A172 (cell line): ENCODE measurements around the gene ZBTB7C. TPM values are rescaled to one million over a fixed set of nuclear protein-coding genes. Genes with fewer than 3 reads are reported as not detected.

Source experiments
- DNase-seq: peaks from one replicate; pipeline ENCODE4 v3.0.0-alpha.2; 2015; ENCODE audit warnings: low spot score
- total RNA-seq: library from RNA; depleted of rRNA; stranded (reverse); fragments of >200 nt; shearing (Covaris generic); gene quantifications from 2 replicates; pipeline ENCODE4 v1.2.3, GENCODE V29; 2014

The ZBTB7C gene
- total RNA-seq, 1 experiment from 2014 or later, result 1.4 TPM

DNA sequence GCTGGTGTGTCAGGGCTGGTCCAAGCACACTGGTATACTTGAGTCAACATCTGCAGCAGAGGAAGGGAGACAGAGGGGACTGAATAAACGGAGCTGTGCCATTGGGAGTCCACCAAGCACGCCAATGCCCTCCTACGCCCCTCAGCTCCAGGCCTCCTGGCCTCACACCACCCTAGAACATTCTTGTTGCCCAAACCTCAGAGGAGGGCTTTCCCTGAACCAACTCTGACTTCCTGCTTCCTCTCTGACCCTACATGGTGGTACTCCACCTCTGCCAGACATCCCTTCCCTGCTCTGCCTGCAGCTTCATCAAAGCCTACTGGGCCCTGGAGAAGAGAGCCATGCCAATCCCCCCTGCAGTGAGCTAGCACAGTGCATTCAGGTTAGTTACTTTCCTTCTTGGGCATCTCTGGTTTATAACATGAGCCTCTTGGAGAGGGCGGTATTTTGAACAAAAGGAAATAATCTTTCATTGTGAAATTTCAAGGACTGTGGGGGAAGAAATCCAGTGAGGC, 54.4 kb downstream of the ZBTB7C start:
- DNase-seq, result no peak

DNA sequence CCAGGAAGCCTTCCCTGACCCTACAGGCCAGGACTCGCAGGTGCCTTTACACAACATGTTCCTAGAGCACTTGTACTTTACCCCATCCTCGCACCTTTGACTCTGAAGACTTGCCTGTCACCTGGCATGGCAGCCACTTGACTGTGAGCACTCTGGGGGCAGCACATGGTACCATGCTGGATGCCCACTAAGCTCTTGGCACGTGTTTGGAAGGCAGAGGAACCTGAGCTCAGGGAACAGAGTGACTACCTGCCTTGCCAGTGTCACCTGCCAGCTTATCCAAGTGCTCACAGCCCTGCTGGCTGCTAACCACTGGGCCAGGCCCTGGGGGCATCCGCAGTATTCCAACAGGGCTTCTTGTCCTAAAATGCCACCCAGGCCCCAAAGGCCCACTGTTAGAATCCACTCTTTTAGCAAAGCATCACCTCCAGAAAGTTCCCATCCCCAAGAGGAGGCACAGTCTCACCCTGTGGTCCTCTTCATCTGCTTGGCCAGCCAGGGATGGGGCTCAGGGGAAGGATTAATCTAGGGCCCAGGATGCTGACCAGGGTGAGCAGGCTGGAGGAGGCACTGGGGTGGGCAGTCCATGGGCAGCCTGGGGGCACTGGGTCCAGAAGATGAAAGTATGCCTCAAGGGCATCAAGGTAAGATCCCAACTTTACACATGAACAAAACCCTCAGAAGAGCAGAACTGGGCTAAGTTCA, 57.0 kb downstream of the ZBTB7C start:
- no peak for DNase-seq

DNA sequence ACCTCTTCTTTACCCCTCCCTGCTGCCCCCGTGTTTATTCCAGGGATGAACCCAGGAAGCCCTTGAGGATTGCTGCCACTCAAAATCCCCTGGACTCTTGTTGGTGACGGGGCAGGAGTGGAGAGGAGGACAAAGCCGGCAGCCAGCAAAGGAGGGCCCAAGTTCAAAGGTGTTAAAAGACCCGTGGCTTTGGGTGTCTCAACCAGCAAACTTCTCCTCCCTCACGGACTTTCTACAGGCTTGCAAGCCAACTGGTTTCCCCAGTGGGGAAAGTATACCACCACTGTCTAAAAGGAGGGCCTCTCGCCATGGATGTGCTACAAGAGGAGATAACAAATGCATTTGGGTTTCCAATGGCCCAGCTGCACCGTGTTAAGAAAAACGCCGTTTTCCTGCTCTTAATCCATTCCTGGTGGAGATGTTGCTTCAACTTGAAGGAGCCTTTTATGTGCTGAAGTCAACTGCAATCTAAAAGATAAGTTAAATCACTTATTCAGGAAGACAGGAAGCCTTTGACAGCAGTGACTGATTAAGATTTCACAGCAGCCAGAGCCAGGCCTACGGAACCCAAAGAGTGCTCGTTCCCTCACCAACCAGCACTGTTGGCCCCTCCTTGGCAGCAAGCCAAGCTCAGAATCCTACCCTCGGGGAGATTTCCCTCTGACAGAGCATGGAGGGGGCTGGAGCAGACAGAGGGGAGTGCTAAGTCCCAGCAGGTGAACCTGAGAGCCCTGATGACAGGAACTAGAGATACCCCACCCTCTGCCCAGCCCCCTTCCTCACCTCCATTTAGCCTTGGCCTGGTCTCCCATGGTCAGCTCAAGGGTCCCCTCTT, 57.8 kb downstream of the ZBTB7C start:
- no peak for DNase-seq

DNA sequence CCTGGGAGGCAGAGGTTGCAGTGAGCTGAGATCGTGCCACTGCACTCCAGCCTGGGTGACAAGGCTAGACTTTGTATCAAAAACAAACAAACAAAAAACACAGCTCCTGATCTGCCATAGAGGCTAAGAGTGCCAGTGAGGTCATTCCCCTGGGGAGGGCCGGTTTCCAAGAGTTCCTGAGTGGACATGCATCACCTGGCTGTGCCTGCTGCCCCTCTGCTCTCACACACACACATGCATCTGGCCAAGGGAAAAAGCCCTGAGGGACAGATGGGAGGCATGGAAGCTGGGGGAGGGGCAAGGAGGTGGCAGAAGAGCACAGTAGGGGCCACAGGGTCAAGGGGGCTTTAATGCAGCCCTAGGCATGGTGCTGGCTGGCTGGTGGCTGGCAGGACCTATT, 60.4 kb downstream of the ZBTB7C start:
- no peak for DNase-seq

DNA sequence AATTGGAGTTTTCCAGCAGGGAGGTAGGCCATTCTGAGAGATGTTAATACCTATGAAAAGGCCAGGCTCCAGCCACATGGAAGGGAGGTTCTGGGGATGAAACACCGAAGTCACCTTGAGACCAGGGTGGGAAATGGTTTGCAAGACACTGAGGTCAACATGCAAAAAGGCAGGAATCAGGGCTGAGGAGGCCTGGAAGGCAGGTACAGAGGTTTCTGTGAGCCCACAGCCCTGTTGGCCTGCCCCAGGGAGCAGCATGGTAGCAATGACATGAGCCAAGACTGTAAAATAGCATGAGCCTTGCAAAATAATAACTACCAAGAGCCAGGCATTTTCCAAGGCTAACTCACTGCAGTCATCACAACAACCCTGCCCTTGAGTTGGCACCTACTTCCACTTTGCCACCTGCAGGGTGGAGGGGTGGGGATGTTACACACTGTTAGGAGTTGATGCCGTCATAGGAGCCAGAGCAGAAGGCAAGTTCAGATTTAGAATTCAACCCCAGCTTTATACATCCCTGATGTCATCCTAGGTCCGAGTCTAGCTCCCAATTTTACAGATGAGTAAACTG, 61.3 kb downstream of the ZBTB7C start:
- DNase-seq, result no peak

DNA sequence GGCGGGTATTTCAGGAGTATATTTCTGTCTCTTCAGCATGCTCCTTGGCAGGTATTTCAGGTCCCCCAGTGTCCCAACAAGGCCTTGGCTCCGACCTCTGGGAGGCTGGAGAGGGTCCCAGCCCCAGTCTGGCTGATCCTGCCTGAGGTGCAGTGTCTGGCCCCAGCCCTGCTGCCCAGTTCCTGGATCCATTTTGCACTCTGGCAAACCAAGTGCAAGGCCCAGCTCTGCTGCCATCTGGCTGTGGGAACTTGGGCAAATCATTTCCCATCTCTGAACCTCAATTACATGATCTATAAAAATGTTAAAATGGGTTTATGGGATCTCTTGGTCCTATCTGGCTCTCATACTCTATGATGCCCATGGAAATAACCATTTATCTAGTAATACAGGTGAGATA, 63.6 kb downstream of the ZBTB7C start:
- DNase-seq, result no peak

DNA sequence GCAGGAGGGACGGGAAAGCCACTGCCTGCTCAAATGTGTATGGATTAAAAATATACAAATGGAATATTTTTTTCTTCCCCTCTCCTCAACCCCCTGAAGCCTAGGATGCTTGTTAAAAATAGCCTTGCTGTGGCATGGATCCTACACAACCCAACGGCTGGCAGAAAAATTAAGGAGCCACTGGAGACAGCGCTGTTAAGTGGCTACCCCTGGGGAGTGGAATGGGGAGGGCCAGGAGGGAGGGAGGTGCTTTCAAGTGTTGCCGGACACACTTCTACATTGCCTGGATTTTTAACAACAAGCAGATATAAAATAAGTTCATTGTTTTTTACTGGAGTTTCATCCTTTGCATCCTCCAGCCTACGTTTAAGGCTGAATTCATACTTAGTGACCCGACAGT, 66.6 kb downstream of the ZBTB7C start:
- no peak for DNase-seq

DNA sequence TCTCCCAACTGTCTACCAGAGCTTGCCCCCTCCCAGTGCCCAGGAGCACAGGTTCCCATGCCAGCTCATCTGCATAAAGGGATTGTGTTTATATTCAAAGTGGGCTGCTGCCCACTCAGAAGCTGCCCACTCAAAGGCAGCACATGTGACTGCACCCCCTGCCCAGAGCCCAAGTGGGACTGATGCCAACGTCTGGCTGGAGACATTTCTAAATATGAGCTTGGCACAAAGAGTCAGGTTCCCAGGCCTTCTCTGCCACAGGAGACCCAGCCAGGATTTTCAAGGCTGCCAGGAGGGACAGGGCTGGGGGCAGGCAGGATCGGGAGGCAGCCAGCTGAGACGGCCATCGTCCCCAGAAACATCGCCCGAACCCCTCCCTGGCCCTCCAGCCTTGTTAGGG, 67.1 kb downstream of the ZBTB7C start:
- no peak for DNase-seq

DNA sequence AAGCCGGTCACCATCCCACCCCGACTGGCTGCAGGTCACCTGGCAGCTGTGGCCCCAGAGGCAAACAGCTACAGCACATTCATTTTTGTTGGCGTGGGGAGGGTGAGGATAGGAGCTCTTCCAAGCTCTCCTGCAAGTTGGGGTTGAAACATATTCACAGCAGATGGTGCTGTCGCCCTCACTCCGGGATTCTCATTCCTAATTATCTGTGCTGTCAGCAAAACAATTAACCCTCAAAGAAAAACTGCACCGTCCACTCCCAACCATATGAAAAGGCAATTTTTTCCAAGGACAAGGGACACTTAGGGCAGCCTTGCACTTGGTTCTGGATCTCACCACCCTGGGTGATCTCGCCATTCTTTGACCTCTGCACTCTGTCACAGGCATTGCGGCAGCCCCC, 68.6 kb downstream of the ZBTB7C start:
- no peak for DNase-seq

DNA sequence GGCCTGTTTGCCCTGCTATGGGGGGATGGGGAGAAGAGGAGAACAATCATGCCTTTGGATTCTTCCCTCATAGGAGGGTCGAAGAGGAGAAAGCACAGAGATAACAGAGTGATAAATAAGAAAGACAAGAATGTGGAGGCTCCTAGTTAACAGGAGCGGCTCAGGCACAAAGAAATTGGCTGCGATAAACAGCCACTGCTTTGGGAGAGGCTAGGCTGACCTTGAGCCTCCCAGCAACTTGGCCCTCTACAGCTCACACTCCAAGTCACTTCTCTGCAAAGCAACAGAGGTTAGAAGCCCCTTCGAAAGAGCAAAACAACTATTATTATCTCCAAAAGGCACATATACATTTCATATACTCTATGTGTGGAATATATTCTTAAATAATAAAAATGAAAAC, 69.5 kb downstream of the ZBTB7C start:
- no peak for DNase-seq

DNA sequence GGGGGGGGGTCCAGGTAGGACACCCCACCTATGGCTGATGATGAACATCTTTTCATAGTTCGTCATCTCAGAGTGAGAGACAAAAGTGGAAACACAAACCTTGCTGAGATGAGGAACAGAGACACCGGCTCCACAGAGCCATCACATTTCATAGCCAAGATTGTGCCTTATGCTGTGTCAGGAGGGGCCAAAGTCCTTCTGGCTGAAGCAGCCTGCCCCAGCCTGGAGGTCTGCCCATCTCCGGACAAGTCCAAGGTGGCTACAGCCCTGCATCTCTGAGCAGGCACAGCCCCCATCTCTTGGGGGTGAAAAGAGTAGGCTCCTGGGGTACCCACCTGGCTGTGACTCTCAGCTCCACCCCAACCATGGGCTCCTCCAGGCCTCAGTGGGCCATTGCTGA, 70.3 kb downstream of the ZBTB7C start:
- no peak for DNase-seq

DNA sequence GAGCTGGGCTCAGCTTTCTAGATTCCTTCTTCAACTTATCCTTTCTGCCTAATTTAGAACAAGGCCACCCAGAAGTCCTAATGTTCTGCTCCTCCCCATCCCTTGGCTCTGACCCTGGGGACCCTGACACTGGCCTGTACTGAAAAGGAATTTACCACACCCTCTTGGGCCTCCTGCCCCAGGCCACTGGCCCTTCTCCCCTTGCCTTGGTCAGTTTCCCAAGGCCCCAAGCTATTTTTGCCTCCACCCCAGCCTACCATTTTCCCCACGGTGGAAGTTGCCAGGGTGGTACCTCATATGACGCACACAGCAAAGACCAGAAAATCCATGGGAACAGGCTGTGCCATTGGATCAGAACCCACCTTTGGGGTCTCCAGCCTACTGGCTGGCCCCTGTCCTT, 72.1 kb downstream of the ZBTB7C start:
- no peak for DNase-seq

DNA sequence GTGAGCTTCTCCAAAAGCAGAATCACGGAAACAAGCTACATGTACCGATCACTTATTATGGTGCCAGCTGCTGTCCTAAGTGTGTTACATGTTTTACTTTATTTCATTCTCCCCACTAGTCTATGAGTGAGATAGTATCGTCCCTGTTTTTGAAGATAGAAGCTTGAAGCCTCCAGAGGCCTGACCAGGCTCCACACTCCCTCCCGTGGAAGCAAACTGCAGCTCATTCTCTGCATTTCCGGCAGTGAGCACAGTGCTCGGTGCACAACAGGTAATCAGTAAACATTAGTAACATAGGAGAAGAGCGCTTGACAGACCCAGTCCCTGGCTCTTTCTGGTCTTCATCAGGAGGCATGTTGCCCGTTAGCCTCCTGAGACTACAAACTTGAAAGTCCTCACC, 72.9 kb downstream of the ZBTB7C start:
- no peak for DNase-seq

DNA sequence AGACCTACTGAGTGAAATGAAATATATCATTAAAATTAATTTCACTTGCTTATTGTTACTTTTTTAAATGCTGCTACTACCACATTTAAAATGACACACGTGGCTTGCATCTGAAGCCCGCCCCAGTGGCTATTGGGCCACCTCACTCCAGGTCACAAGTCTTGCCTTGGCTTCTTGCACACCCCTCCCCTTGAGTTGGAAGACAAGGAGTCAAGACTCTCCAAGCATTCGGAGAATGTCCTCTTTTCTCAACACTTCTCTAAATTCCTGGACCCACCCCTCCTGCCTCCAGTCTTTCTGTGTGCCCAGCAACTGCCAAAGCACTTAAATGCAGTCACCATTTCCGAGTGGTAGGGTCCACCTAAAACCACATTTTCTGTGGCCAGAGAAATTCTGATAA, 73.4 kb downstream of the ZBTB7C start:
- no peak for DNase-seq

DNA sequence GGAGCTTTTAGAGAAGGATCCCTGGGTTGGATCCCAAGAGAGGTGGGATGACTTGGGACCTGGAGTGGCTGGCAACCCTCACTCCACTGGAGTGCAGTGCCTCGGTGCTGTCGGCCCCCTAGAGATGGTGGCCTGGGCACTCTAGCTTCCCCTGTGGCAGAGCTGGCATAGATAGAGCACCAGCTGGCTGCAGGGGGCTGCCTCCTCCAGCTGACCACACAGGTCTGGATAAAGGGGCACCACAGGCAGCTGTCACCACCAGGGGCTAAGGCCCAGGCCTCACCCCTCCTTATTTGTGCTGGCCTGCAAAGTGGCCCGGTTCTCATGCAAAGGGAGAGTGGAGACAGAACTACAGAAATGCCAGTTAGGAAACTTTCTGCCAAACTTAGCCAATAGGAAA, 74.3 kb downstream of the ZBTB7C start:
- no peak for DNase-seq

DNA sequence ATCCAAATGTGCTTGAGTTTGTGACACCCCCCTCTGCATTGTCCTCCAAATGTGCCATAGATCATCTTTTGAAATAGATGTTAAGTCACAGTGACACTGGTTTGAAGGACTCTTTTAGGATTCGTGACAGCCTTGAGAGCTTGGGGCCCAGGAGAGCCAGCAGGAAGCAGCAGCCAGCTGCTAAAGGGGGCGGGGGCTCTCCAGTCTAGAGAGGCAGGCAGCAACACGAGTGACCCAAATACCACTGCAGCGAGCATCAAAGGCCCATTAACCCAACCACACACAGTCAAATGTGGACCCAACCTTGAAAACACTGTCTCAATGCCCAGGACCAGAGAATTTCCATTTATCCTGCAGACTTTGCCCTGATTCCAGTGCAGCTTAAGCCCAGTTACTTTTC, 75.6 kb downstream of the ZBTB7C start:
- DNase-seq, result no peak

DNA sequence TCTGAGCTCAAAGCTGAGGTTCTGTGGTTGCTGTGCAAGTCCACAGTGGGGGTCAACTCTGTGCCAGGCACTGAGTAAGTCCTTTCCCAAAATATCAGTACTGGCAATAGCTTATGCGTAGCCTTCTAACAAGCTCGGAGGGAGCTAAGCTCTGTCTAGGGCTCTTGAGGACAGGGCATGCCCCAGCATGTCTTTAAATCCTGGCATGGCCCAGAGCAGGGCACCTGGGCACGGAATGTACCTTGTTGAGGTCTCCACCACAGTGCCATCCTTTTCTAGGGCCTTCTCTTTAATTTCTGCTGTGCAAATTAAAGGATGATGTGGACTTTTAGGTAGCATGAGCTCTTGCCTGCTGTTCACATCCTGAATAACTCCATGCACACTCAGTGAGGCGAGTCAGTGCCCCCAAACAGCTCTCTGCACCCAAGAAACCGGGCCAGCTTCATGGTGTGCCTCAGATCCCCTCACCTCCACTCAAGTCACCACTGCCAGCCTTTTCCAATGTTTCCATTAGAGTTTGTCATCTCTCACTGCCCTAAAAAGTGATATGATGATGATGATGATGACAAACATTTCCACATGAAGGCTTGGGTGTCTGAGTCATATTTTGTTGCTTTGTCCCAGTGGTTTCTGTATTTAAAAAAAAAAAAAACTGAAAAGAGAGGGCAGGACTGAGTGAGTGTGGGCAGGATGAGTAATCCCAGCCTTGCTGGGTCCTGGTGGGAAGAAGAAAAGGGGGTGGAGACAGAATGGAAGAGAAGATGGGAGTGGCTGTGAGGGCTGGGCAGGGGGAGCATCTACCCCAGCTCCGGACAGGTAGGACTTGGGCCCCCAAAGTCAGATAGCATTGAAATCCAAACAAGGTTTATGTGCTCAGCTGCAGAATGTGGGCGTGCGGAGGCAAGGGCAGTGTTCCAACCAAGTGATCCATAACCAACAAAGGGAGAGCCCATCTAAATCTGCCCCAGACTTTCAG, 78.9 kb downstream of the ZBTB7C start:
- DNase-seq, result peak; percentile 88

DNA sequence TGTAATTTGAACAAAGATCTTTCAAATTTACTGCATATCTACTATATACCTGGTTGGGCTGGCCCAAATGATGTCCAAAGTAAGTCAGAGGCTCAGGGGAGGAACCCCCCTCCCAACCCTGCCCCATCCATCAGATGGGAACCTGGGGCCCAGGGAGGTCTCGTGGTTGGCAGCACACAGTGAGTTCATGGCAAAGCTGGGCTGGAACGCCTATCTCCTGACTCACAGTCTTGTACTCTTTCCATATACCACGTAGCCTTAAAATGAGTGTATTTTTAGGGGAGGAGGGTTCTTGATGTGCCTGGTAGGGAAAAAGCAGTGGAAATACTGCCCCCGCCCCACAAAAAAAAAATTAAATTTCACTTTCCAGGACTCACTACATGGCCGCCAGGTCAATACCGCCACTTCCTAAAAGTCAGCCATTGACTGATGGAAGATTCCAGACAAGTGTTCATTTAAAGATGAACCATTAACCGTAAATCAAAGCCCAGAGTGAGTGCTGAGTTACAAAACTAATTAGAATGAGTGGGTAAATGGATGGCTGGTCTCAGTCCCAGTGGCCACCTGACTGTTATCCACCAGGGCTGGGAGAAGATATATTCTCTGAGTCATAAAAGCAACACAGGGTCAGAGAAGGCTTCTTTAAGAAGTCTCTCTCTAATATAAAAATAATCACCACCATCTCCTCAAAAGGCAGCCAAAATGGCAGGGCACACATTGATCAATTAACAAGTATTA, 80.5 kb downstream of the ZBTB7C start:
- DNase-seq, result peak; percentile 86

DNA sequence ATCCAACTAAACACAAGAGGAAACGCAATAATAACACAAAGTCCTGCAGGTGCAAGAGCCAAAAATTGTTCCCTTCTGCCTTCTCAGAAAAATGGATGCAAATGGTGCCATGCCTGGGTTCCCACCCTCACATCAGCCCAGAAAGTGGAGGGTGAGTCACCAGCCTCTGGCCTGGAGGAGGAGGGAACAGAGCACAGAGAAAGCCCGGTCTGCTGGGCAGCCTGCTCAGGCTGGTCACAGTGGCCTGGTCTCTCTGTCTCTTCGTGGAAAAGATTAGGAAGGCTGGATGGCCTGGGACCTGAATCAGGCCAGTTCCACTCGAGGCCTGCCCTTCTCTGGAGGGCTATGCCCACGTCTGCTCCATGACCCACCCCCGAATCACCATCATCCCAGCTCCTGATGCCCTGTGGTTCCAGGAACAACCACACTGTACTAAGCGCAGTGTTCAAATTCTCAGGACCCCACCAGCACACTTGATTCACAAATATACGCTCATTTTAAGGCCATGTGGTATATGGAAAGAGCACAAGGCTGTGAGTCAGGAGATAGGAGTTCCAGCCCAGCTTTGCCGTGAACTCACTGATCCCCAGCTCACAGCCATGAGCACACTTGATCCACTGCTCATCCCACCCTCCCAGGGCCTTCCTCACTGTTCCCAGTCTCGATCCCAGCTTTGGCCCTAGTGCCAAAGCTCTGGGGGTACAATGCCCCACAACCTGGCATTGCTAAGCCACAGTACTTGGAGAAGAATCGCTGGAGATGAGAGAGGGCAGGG, 82.1 kb downstream of the ZBTB7C start:
- peak; percentile 60 for DNase-seq

DNA sequence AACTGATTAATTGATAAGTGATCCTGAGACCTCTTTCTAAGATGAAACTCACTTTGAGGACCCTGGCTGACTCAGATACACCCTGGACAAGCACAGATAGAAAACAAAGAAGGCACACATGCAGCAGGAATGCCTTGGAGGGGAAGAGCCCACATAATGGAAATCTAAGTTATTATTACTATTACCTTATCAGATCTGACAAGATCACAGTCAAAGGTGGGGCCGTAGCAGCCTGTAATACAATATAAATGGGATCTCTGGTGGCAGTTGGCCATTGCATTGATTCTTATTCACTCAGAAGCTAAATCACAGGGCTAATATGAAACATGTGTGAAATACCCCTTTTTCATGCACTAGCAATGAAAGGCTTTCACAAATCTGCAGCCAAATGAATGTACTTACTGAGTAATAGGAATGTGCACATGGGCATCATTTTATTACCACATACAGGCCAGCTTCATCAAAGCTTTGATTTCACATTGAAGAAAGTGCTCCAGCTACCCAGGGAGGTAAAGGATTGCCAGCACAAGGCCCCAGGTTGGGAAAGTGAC, 84.0 kb downstream of the ZBTB7C start:
- DNase-seq, result no peak
